HUES64 (cell line): ENCODE data around the gene TSPAN13.
A peak's percentile ranks its signal among the peaks of the same experiment; 100 is the strongest.

Experiments
- H3K27ac ChIP-seq: 2 replicates; pipeline ENCODE4 v1.7.0; 2013; ENCODE audit warnings: low read depth, low read length, inconsistent platforms
- H3K27me3 ChIP-seq: 2 replicates; pipeline ENCODE4 v1.6.1; 2013; ENCODE audit warnings: mild to moderate bottlenecking, low read length; ENCODE audit not compliant: insufficient read depth
- H3K36me3 ChIP-seq: 2 replicates; pipeline ENCODE4 v1.6.1; 2013; ENCODE audit warnings: mild to moderate bottlenecking, low read length; ENCODE audit not compliant: insufficient read depth
- H3K4me1 ChIP-seq: 2 replicates; pipeline ENCODE4 v1.6.1; 2013; ENCODE audit warnings: mild to moderate bottlenecking, low read length, moderate library complexity; ENCODE audit not compliant: insufficient read depth
- H3K4me3 ChIP-seq: 2 replicates; pipeline ENCODE4 v1.5.1; 2013; ENCODE audit warnings: mild to moderate bottlenecking, low read length, moderate library complexity
- H3K9ac ChIP-seq: 2 replicates; pipeline ENCODE4 v1.6.1; 2013; ENCODE audit warnings: mild to moderate bottlenecking, low read depth, low read length
- H3K9me3 ChIP-seq: 2 replicates; pipeline ENCODE4 v1.6.1; 2013; ENCODE audit warnings: low read depth, low read length; ENCODE audit not compliant: insufficient read depth
- WGBS: fragments of 150-250, 120-280 bp; methylation state at CpG from one replicate; pipeline ENCODE4 v1.1.7; 2013; ENCODE audit warnings: missing lambda C conversion rate; 5-methylcytosine and 5-hydroxymethylcytosine counted together

The TSPAN13 gene

DNA sequence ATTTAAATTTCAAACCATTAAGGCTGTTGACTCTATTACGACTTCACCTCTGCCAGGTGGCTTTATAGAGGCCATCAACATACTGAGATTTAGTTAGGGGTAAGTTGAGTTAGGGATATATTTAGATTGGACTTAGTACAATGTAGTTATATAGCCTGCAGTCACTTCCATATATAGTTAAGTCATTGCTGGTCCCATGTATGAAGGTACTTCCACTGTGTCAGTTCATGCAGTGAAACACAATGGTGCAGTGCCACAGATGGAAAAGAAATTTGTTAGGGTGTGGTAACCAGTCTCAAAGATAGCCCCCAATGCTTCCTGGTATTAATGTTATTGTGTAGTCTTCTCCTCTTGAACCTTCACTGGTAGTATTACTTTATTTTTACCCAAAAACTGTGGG is 12.6 kb upstream of the TSPAN13 start:
- H3K9ac ChIP-seq, result no peak overlapping the region
- 100% methylated on average over 1 of the region's 1 CpG for WGBS
- no peaks in the 10 kb centered on the region for H3K27me3 ChIP-seq
- H3K4me1 ChIP-seq, result peaks cover 19% of the 10 kb centered on the region
- no peak overlapping the region for H3K4me3 ChIP-seq
- H3K36me3 ChIP-seq, result no peaks in the 10 kb centered on the region
- H3K27ac ChIP-seq, result no peak overlapping the region
- no peaks in the 10 kb centered on the region for H3K9me3 ChIP-seq

DNA sequence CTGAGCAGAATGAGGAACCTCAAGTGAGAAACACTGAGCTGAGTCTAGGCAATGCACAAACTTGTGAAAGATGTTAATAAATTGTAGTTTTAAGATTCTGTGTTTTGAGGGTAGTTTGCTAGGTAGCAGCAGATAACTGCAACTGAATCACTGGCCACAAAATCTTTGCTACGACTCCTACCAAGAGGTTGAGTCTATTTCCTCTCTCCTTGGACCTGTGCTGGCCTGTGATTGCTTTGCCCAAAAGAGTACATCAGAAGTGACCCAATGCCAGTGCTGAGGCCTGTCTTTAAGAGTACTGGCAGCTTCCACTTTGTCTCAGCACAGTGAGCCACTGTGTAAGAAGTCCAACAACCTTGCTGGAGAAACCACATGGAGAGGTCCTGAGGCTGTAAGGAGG is 11.9 kb upstream of the TSPAN13 start:
- Histone ChIP-seq H3K27me3 (no peaks in the 10 kb centered on the region), H3K27ac (no peak overlapping the region), H3K4me1 (peaks cover 21% of the 10 kb centered on the region), H3K36me3 (no peaks in the 10 kb centered on the region), H3K4me3 (no peak overlapping the region), H3K9me3 (no peaks in the 10 kb centered on the region), H3K9ac (no peak overlapping the region)
- 100% methylated on average over 1 of the region's 1 CpG for WGBS

DNA sequence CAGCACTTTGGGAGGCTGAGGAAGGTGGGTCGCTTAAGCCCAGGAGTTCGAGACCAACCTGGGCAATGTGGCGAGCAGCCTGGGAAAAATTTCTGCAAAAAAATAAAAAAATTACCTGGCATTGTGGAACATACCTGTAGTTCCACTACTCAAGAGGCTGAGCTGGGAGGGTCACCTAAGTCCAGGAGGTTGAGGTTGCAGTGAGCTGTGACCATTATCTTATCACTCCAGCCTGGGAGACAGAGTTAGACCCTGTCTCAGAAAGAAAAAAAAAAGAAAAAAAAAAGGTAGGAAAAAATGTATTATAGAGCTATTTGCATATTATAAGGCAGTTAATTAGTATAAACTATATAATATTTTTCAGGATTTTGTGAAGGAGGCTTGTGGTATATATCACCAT is 11.0 kb upstream of the TSPAN13 start:
- Histone ChIP-seq H3K4me1 (peaks cover 13% of the 10 kb centered on the region), H3K9ac (no peak overlapping the region), H3K4me3 (no peak overlapping the region), H3K27ac (no peak overlapping the region), H3K36me3 (no peaks in the 10 kb centered on the region), H3K9me3 (no peaks in the 10 kb centered on the region), H3K27me3 (no peaks in the 10 kb centered on the region)
- whole genome bisulfite sequencing, result 98% methylated on average over 3 of the region's 3 CpGs

DNA sequence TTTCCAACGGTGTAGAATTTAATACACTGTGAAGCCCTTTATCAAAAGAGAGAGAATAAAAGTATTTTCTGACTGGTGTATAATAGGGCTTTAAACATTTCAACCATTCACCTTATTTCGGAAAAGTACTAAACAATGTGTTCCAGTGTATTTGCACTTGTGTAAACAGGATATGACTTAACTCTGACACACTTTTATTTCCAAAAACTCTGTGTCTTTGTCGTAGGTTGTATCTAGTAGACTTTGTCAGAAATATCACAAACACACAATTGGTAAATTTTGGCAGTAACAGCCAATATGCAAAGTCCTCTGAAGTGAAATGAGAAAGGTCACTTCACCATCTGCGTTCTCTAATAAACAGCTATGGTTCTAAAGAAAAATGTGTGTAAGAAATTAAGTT is 10.3 kb upstream of the TSPAN13 start:
- Histone ChIP-seq H3K27ac (no peak overlapping the region), H3K9me3 (no peaks in the 10 kb centered on the region), H3K36me3 (no peaks in the 10 kb centered on the region), H3K9ac (no peak overlapping the region), H3K4me1 (peaks cover 13% of the 10 kb centered on the region), H3K27me3 (no peaks in the 10 kb centered on the region), H3K4me3 (no peak overlapping the region)
- 83% methylated on average over 3 of the region's 4 CpGs for WGBS

DNA sequence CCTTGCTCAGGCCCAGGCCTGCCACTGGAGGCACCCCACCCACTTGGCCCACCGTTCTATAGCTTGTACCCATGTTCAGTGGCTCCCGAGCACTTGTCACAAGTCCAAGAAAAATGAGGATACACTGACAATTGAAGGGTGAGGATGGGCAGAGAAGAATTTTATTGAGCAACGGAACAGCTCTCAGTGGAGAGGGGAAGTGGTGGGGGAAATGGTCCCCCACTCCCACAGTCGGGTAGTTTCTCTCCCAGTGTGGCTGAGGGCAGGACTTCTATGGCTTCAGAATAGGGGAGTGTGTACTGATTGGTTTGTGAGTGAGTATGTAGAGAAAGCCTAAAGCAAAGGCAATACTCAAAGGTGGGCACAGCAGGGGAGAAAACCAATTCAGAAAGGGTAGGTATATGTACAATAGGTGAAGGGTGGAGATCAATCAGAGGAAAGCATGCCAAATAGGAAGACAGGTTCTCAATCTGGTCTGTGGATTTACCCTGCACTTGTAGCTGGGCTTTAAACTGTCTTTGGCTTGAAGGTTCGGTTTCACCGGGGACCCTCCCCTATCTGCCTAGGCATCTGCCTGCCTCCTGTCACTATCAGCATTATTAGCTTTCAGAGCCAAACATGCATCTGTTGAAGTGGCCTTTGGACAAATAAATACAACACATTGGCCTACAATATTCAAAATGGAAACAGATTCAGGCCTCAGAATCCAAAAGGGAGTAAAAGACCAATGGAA is 8.9 kb upstream of the TSPAN13 start:
- peaks cover 13% of the 10 kb centered on the region for H3K4me1 ChIP-seq
- no peaks in the 10 kb centered on the region for H3K36me3 ChIP-seq
- H3K9me3 ChIP-seq, result no peaks in the 10 kb centered on the region
- H3K27ac ChIP-seq, result peak overlapping the region; percentile 51
- H3K9ac ChIP-seq, result no peak overlapping the region
- 87% methylated on average over 6 of the region's 6 CpGs for WGBS
- H3K4me3 ChIP-seq, result no peak overlapping the region
- H3K27me3 ChIP-seq, result no peaks in the 10 kb centered on the region

DNA sequence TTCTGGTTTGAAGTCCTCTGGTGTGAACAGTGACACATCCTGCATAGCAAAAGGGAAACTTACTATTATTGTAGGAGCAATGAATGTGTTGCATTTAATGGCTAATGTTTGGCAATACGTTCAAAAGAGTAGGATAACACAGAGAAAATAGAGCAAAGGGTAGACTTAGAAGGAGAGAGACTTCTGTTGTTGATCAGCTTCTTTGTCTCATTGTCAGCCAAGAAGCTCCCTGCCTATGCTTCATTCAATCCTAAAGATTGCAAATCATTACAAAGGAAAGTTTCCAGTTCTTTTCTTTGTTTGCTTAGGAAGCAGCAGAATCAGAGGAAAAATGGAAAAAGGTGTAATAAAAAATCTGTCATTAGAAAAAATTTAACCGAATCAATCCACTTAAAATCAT is 7.9 kb upstream of the TSPAN13 start:
- no peak overlapping the region for H3K4me3 ChIP-seq
- no peaks in the 10 kb centered on the region for H3K27me3 ChIP-seq
- H3K9ac ChIP-seq, result no peak overlapping the region
- peaks cover 13% of the 10 kb centered on the region for H3K4me1 ChIP-seq
- 20% methylated on average over 1 of the region's 2 CpGs for WGBS
- H3K36me3 ChIP-seq, result no peaks in the 10 kb centered on the region
- no peaks in the 10 kb centered on the region for H3K9me3 ChIP-seq
- peak overlapping the region; percentile 51; the same call in 1 of the 2 replicates for H3K27ac ChIP-seq

DNA sequence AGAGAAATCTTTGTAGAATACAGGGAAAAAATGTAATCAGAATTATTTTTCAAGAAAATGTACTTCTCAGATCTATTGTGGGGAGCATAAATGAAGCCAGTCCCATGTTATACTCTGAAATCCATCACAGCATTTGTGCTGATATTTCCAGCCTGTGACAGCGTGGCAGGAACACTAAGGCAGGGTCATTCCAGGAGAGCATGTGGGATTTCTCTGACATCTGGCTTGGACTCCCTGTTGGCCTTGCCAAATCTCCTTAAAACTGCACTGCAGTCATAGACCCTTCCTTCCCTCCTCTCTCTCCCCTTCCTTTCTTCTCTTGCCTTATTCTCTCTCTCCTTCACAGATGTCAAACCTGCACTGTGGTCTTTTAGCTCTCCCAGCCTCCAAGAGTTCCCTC is 6.5 kb upstream of the TSPAN13 start:
- Histone ChIP-seq H3K4me3 (no peak overlapping the region), H3K36me3 (no peaks in the 10 kb centered on the region), H3K27ac (no peak overlapping the region), H3K9me3 (no peaks in the 10 kb centered on the region), H3K4me1 (peaks cover 13% of the 10 kb centered on the region), H3K27me3 (no peaks in the 10 kb centered on the region), H3K9ac (no peak overlapping the region)
- 93% methylated on average over 1 of the region's 1 CpG for WGBS

DNA sequence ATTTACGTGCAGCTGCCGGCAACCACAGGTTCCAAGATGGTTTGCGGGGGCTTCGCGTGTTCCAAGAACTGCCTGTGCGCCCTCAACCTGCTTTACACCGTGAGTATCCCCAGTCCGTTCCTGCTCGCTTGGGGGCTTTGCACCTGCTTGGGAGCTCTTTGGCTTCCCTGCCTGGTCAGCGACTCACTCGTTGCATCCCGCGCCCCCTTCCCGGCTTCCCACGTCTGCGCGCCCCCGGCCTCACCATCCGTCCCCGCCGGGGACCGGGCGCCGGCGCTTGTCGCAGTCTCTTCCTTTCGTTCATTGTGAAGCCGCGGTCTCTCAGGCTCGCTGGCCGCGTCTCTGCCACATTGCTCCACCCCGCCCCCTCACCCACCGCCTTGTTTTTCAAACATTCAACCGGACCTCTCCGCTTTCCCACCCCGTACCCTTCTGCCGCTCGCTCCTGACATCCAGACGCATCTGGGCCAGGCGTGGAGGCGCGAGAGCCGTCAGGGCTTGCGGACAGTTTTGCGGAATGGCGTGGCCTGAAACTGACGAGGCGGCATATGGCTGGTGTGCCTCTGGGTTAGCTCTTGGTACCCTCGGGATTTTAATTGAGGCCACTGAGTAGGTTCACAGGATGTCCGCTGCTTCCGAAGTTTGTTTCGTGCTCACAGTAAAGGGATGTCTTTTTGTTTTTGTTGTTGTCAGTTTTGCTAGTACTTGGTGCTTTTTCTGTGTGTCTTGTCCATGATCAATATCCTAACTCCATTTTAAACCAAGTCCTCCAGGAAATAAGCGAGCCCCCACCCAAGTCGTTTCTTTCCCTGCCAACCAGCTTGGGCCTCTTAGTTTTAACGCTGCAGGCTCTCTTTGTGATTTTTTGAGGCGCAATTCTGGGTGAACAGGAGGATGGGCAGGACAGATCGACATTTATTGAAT is 639 bp downstream of the TSPAN13 start:
- peak overlapping the region; percentile 97 for H3K4me3 ChIP-seq
- H3K27me3 ChIP-seq, result peaks cover 18% of the 10 kb centered on the region
- H3K9ac ChIP-seq, result peak overlapping the region; percentile 79
- peaks cover 13% of the 10 kb centered on the region; the same call in 1 of the 2 replicates for H3K4me1 ChIP-seq
- H3K27ac ChIP-seq, result peak overlapping the region; percentile 53; the same call in 1 of the 2 replicates
- WGBS, result 2% methylated on average over 58 of the region's 58 CpGs
- H3K9me3 ChIP-seq, result no peaks in the 10 kb centered on the region
- H3K36me3 ChIP-seq, result no peaks in the 10 kb centered on the region

DNA sequence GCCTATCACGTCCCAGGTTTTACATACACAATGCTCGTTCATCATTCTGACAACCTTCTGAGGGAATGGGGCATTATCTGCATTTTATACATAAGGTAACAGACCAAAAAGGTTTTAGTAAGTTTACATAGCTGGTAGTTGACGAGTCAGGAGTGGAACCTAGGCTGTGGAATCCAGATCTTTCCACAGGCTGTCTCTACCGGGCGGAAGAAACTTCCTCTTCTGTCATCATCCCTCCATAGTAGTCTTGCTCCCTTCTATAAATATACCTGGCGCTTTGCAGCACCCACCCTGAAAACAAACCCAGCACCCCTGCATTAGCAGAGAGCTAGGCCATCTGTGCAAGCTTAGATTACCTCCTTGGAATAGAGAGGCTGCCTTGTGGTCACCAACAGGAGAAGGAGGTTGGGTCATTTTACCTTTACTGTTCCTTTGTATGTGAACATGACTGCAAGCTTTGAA is 1.3 kb downstream of the TSPAN13 start:
- no peak overlapping the region for H3K27ac ChIP-seq
- H3K9ac ChIP-seq, result peak overlapping the region; percentile 79

DNA sequence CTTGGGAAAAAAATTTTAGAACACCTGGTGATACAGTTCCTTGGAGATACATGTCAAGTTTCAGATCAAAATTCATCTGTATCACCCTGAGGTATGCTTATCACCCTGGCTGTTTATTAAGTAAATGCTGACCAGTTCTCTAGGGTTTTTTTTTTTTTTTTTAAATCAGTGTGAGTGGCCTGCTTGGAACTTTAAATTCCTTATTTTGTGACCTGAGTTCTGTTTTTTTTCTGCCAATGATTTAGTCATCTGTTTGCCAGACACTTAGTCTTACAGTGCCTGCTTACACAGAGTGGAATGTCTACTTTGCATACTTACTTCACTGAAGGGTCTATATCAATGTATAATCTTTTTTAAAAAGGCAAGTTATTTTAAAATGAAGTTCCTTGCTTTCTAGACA is 1.8 kb downstream of the TSPAN13 start:
- peak overlapping the region; percentile 97 for H3K4me3 ChIP-seq
- H3K36me3 ChIP-seq, result no peaks in the 10 kb centered on the region
- H3K27me3 ChIP-seq, result peaks cover 18% of the 10 kb centered on the region
- no peaks in the 10 kb centered on the region for H3K9me3 ChIP-seq
- H3K27ac ChIP-seq, result no peak overlapping the region
- peaks cover 13% of the 10 kb centered on the region; the same call in 1 of the 2 replicates for H3K4me1 ChIP-seq
- H3K9ac ChIP-seq, result no peak overlapping the region

More for the DNA sequence above, 1.3 kb downstream of the TSPAN13 start:
- Histone ChIP-seq H3K9me3 (no peaks in the 10 kb centered on the region), H3K36me3 (no peaks in the 10 kb centered on the region), H3K27me3 (peaks cover 18% of the 10 kb centered on the region), H3K4me3 (peak overlapping the region; percentile 97), H3K4me1 (peaks cover 13% of the 10 kb centered on the region; the same call in 1 of the 2 replicates)
- WGBS, result 51% methylated on average over 6 of the region's 6 CpGs

DNA sequence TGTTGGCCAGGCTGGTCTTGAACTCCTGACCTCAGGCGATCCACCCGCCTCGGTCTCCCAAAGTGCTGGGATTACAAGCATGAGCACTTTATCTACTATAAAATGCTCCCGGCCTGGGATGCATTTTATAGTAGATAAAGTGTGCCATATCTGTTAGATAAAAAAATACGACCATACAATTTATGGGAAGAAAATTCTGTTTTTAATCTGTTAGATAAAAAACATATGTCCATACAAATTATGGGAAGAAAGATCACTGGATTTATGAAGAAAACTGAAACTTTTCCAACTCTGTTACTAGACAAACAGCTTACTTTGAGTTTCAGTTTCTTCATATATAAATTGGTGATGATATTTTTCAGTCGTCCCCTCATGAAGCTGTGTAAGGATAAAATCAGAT is 4.5 kb downstream of the TSPAN13 start:
- Histone ChIP-seq H3K9ac (no peak overlapping the region), H3K9me3 (no peaks in the 10 kb centered on the region), H3K36me3 (no peaks in the 10 kb centered on the region), H3K4me1 (peaks cover 12% of the 10 kb centered on the region; the same call in 1 of the 2 replicates), H3K4me3 (no peak overlapping the region), H3K27me3 (peaks cover 18% of the 10 kb centered on the region), H3K27ac (no peak overlapping the region)
- WGBS, result 100% methylated on average over 3 of the region's 6 CpGs
